GM19035 (cell line): ENCODE results near the gene BCDIN3D.
"Not testable (repeated sequence)": the region's sequence is repeated elsewhere in the genome, so short reads cannot be mapped to it uniquely, and the experiment has no call there.

Experiments
- ATAC-seq: cut with Tn5 transposase; IDR thresholded peaks from one replicate; pipeline ENCODE4 v1.9.1; 2021; ENCODE audit not compliant: unreplicated experiment

Gene BCDIN3D, protein sequence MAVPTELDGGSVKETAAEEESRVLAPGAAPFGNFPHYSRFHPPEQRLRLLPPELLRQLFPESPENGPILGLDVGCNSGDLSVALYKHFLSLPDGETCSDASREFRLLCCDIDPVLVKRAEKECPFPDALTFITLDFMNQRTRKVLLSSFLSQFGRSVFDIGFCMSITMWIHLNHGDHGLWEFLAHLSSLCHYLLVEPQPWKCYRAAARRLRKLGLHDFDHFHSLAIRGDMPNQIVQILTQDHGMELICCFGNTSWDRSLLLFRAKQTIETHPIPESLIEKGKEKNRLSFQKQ

DNA sequence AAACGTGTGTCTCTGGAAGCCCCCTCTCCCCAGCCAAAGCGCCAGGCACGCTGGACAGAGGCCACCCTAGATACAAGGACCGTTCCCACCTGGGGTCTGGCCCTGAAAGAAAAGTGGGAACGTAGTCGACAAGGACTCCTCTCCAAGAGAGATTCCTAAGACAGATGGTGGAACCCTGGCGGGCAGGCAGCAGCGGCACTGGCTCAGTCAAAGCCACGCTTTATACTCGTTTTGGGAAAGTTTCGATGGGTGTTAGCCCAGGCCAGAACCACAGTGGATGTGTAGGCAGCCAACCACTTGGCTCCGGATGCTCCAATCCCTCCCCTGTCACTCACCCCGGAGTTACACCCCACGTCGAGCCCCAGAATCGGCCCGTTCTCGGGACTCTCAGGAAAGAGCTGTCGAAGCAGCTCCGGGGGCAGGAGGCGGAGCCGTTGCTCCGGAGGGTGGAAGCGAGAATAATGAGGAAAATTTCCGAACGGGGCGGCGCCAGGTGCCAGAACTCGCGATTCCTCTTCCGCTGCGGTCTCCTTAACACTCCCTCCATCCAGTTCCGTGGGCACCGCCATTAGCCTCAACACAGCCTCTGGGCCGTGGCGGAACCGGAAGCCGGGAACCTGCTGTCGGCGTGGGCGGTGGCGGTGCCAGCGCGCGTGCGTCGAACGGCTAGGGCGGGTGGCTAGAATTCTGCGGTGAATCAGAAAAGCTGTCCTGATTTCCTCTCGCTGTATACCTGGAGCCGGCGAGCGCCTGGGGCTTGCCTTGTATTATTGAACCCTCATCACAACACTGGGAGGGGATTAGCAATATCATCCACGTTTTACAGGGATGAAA, at the start of gene BCDIN3D:
BCDIN3D (minus strand) TSS at position 588 of the 834 bp plus-strand sequence; CDS start at position 569, 19 bp downstream.
- ATAC-seq = peak; percentile 88

DNA sequence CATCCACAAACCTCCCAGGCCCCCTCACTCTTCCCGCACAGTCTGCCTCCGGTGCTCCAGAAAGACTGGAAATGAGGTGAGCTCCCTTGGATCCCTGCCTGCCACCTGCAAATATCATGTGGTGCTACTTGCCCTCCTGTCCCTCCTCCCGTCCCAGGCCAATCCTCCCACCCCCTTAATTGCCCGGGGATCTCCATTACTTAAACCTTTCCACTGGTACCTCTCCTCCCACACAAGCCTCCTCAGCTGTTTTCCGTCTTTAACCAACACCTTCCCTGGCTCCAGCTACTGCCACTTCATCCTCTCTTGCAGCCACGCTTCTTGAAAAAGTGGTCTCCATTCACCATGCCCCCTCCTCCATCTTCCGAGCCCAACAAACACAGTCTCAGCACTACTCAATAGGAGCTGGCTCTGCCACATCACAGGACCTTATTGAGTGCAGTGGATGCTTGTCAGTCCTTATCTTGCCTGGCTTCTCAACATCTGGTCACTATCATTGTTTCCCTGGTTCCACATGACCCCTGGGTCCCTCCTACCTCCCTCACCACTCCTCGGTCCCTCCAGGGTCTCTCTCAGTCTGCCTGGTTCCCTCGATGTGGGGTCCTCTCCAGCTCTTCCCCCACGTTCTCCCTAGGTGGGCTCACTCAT, 49.3 kb upstream of the BCDIN3D start:
- no peak for ATAC-seq

DNA sequence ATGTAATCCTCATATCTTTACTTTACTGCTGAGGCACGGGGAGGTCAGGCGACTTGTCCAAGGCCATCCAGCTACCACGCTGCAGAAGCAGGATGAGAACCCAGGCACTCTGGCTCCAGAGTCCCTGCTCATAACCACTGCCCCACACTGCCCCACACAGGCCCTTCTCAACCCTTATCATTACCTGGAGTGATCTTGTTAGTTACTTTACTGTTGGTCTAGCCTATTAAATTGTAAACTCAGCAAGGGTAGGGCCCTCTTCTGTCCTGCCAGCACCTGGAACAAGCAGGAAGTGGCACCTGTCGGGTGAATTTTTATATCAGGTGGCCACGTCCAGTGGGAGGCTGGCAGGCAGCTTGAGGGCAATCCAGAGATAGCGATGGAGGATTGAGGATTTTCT, 48.6 kb upstream of the BCDIN3D start:
- no peak for ATAC-seq

DNA sequence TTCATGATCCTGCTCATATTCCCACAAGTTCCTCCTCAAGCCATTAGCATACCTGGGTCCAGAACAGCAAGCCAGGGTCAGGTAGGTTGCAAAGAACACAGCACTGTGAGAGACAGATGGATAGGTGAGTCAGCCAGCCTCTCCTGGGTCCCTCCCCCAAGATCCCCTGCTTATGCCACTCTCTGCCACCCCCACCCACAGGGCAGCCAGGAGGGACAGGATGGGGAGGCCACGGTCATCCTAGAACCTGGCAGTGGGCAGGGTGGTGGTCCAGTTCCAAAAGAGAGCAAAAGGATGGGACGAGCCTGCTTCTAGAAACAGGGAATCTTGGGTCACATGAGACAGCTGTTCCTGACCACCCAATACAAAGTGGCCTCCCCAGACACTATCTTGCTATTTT, 48.1 kb upstream of the BCDIN3D start:
- no peak for ATAC-seq

DNA sequence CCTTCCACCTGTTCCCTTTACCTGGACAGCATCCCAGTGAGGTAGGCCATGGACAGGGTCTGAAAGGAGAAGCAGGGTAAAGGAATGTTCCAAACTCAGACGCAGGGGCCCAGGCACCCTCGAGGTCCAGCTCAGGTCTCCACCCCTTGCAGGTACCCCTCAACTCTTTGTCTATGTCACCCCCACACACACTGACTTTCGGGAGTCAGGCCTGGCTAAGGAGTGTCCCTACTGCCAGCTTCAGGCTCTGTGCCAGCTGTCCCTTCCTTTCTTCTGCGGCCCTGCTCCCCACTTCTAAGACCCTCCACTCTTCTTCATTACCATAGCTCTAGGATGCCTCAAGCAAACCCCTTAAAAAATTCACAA, 47.2 kb upstream of the BCDIN3D start:
- no peak for ATAC-seq

DNA sequence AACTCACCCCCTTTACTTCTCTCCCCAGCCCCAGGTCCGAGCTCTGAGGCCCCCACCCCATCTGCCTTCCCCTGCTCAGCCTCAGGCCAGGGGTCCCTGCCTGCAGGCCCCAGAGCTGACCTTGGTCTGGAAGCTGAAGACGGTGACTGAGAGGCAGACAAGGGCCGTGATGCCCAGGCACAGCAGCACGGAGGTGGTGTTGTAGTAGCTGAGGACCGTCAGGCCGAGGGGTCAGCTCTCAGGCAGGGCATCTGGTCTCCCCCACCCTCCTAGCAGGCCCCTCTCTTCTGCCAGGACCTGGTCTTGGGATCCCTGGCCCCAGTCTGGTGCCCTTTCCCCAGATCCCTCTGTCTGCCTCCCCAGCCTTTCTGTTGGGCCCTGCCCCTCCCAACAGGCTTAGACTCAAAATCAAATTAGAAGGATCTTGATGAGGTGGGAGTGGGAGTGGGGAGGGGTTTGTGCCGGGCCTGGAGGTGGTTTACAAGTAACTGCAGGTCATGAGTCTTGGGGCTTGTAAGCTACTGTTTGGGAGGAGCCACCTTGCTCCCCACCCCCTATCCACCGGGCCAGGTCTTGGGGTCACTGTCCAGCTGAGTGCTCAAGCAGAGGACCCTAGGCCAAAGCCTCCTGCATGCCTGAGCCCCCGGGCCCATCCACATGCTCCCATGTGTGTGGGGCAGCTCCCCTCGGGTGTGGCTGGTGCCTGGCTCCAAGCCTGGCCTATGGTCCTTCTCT, 46.6 kb upstream of the BCDIN3D start:
- no peak for ATAC-seq

DNA sequence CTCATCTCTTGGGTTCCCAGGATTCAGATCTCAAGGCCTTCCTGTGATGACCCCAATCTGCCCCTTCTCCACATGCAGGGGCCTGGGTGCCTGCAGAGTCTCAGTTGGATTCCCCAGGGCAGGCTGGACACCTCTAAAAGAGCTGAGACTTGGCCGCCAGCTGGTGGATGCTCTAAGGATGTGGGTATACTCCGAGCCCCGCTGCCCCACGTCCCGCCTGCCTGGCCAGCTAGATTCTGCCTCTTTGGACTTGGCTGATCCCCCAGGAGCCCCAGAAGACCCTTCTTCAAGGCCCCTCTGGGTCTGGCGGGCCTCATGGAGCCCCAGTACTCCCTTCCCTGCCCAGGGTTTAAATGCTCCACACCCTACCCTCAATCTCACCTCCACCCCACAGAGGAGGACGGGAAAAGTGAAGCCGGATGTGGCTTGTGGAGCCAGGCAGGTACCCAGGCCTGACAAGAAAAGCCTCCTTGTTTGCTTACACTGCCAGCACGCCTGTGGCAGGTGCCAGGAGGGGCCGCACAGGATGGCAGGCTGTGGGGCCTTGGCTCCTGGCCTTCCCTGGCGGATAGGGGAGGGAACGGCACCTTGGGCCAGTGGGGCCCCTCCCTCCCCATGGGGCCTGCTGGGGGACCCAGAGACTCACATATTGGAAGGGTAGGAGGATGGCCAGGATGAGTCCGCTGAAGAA, 45.7 kb upstream of the BCDIN3D start:
- no peak for ATAC-seq

DNA sequence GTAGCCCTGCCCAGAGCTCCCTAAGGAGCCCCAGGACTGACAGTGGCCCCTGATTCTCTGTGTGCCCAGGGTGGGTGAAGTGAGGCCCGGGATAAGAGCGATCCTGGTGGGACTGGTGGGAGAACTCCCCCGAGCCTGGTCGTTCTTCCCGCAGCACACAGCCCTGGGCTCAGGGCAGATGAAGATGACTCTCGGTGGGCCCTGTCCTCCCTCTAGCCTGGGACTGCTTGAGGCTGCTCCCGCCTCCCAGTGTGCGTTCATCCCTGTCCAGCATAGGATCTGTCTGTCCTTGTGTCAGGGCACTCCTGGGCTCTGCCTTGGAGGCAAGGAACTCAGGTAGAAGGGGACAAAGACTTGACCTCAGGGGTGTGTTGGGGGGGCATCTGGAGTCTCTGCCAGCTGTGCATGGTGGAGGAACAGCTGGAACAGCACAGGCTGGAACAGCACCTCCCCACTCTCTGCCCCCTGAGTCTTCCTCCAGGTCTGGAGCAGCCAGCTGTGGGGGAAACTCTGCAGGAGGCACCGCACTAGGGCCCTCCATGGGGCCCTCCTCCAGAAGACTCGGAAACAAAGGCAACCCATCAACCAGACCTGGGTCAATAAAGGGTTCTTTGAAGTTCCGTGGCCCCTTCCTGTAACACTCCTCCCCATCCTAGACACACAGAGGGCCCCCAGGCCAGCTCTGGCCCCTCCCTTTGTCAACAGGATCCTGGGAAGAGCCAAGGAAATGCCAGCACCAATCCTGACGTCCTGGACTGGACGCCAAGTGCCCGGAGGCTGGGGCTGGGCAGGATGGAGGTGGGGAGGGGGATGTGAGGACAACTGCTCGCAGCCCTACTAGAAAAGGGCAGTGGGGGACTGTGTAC, 44.9 kb upstream of the BCDIN3D start:
- no peak for ATAC-seq

DNA sequence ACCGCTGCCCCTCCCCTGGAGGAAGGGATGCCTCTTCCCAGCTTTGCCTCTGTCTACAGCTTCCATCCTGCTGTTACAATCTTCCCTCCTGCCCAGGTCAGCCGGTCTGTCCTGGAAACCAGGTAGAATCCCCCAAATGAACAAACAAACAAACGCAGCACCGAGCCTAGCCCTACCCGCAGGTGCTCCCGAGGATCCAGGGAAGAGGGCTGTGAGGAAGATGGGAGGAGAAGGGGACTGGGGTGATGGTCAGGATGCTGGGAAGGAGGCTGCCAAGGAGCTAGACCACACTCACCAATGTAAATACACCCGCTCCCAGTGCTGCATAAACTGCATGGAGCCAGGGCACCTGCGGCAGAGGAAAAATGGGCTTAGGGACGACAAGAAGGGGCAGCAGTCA, 44.2 kb upstream of the BCDIN3D start:
- ATAC-seq = no peak

DNA sequence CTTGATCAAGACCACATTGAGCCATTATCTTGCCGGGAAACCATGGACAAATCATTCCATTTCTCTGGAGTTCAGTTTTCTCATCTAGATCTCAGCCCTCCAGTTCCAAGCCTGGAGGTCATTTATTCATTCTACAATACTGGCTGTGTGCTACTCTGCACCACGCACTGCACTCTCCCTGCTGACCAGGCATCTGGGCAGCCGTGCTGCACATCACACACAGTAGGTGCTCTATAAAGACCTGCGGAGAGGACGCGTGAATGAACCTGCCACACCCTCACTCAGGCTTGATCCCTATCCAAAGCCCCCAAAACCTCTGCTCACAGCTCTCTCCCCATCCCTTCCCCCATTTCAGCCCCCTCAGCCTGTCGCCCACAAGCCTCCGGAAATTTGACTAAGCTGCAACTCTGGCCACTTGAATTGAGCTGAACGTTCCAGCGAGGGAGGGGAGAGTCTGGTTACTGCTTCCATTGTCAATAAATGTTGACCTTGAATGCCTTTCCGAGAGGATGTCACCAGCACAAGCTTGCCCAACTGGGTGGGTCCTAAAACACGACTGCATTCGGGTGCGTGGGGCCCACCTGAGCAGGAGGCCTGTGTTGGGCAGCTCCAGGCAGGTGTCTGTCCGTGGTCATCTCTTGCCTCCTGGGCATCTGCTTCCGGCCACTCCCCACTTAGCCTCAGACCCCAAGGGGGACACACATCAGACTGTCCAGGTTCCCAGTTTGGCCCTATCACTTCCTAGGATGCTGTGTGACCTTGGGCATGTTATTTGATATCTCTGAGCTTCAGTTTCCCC, 43.0 kb upstream of the BCDIN3D start:
- no peak for ATAC-seq

DNA sequence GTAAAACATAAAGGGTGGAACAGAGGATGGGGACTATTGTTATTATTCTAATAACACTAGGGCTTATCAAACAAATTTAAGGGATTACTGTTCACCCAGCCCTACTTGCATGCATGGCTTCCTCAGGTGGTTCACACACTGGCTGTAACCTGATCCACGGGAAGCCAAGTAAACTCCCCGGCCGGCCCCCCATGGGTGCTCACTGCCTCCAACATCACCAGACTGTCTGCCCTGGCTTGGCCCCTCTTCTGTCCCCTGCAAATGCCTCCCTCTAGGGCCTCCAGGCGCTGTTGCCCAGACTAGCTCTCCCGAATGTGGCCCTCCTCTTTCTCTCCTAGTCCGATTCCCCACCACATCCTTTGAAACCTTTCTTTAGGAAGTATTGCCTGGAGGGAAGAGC, 42.2 kb upstream of the BCDIN3D start:
- no peak for ATAC-seq

DNA sequence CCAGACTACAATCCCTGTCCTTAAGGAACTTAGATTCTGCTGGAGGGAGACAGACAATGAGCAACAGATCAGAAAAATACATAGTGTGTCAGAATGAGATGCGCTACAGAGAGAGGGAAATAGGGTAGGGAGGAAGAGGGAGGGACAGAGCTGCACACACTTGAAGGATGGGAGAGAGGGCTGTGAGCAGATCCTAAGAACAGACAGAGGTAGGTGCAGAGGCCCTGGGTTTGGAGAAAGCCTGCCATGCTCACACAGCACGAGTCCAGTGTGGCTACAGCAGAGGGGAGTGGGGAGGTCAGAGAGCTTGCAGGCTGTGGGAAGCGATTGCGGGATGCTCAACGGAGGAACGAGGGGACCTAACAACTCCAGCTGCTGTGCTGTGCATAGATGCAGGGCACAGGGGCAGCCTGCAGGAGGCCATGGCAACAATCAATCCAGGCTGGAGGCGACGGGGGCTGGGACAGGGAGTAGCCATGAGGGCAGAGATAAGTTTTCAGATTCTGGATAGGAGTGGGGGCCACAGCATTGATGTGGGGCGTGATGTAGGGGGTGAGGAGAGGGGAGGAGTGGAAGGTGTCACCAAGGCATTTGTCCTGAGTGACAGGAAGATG, 40.1 kb upstream of the BCDIN3D start:
- no peak for ATAC-seq

DNA sequence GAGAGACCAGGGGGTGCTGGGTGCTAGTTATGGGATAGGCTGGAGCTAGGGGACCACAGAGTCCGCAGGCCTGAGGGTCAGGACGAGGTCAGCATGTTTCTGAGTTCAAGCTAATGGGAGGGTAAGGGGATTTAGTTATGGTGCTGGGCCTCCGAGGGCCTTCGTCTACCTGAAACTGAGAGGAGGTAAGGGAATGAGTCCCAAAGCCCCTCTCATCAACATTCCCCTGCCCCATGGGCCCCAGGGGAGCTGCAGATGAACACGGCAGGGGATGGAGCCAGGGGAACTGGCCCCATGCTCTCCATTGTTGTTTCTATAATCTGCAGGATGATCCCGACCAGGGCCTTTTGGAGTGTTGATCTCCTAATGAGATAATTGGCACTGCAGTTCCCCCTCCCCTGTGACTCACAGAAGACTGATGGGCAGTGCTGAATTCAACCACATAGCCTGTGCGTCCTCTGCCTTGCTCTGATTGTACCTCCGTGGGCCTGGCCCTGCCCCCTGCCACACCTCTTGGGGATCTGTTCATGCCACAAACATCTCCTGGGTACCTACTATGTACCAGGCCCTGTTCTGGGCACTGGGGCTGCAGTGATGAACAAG, 39.4 kb upstream of the BCDIN3D start:
- ATAC-seq = no peak

DNA sequence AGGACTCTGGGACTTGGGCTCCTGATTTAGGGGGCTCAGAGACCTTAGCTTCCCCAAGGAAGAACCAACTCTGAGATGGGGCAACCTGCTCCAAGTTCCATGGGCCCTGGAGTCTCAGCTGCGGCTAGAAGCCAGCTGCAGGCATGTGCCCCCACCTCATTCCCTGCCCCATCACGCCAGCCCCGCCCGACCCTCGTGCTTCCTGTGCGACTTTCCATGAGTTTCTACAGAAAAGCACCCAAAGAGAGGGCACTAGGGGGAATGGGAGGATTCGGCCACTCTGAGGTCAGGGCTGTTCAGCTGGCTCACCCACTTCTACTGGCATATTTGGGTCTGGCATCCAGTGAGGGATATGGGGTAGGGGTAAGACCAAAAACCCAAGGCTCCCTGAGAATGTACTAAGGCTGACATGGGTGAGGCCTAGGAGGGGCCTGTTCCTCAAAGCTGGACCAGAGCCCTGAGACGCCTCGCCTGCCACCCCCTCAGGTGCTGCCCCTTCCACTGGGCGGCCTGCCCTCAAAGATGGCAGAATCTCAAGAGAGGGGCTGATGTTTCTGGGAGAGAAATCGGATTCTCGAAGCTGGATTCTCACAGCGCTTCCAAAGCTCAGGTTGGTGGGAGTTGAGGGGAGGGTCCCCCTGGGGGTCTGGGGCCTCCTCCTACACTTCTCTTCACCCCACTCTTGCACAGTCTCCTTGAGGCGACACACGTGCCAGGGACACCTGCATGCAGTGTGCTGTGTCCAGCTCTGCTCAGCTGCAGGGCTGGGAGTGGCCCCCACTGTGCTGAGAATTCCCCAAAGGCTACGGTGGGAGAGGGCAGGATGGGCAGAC, 38.7 kb upstream of the BCDIN3D start:
- ATAC-seq = no peak

DNA sequence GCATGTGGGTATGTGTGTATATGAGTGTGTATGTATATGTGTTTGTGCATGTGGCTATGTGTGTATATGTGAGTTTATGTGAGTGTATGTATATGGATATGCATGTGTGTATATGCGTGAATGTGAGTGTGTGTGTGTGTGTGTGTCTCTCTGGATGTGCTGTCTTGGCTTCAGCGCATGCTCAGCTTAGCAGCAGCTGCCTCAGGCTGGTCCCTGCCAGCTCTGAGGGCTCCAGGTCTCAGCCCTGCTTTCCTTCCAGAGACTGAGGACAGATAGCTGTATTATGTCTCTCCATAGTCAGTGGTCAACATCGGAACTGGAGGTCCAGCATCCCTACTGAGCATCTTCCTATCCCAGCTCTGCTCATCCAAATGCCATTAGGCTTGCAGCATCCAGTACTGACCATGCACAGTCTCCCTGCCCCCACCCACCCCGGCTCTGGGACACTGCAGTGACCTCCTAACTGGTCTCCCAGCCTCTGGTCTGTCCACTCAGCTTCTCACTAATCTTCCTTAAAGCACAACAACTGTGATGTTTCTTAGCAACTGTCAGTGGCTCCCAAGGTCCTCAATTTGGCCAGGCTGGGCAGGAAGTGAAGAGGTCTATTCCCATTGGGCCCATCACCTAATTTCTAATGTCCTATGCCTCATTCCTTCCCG, 38.0 kb upstream of the BCDIN3D start:
- no peak for ATAC-seq

DNA sequence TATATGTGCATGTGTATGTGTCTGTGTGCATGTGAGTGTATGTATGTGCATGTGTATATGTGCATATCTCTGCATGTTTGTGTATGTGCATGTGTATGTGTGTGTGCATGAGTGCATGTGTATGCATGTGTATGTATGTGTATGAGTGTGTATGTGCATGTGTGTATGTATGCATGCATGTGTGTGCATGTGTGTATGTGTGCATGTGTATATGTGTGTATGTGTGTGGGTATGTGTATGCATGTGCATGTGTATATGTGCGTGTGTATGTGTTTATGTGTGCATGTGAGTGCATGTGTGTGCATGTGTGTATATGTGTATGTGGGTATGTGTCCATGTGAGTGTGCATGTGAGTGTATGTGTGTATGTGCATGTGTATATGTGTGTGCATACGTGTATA, 36.2 kb upstream of the BCDIN3D start:
- not testable (repeated sequence) for ATAC-seq

DNA sequence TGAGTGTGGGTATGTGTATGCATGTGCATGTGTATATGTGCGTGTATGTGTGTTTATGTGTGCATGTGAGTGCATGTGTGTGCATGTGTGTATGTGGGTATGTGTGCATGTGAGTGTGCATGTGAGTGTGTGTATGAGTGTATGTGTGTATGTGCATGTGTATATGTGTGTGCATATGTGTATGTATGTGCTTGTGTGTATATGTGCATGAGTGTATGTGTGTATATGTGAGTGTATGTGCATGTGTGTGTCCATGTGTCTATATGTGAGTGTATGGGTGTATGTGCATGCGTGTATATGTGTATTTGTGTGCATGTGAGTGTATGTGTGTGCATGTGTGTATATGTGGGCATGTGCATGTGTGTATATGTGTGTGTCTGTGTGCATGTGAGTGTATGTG, 35.1 kb upstream of the BCDIN3D start:
- no peak for ATAC-seq
